Stimulated activated naive CD8-positive, alpha-beta T cell treated with anti-CD3 and anti-CD28 coated beads, Interleukin-15, amount 100 ng/mL, for 72 hours (primary cell): ENCODE data around the gene NPC2.

ENCODE experiments used
- ATAC-seq: fragments of 150-1000 bp; cut with Tn5 transposase; 2 replicates; pipeline ENCODE4 v1.10.0; 2021; ENCODE audit warnings: mild to moderate bottlenecking, moderate library complexity
- DNase-seq, 2 donors: peaks; one replicate each; pipeline ENCODE4 v3.0.0; 2021 to 2022
- H3K27ac Mint-ChIP-seq, 2 donors: one replicate each; pipeline ENCODE4 v1.8.0; 2022; ENCODE audit warnings: mild to moderate bottlenecking in 2 of 2, mixed read lengths in 2 of 2, moderate library complexity in 2 of 2
- H3K27me3 Mint-ChIP-seq: one replicate; pipeline ENCODE4 v1.8.0; 2022; ENCODE audit warnings: mixed read lengths
- H3K4me1 Mint-ChIP-seq: one replicate; pipeline ENCODE4 v1.8.0; 2022; ENCODE audit warnings: mild to moderate bottlenecking, mixed read lengths
- H3K4me3 Mint-ChIP-seq, 2 donors: one replicate each; pipeline ENCODE4 v1.8.0; 2022; ENCODE audit warnings: mild to moderate bottlenecking in 2 of 2, mixed read lengths in 2 of 2, moderate library complexity in 1 of 2
- H3K9me3 Mint-ChIP-seq, 2 donors: one replicate each; pipeline ENCODE4 v1.8.0; 2022; ENCODE audit warnings: mixed read lengths in 2 of 2

NPC2 gene

DNA sequence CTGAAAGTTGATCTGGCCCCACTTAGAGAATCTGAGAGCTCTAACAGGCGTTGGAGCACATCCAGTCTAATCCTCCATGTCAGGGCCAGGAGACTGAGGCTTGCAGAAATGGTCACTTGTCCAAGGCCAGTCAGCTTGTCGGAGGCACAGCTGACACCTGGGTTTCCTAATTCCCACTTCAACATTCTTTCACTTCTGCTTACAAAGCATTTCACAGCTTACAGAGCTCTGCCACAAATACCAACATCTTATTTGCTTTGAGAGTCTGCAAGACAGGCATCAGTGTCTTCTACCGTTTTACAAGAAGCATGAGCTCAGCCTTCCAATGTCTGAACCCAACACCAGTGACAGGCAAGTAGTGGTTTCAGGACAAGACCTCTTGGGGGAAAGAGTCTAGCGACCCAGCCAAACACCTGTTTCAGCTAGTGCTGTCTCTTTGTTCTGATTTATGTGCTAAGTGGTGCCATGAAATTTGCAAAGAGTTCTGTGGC lies 32.3 kb upstream of the NPC2 start:
- Mint-ChIP-seq H3K9me3 (no peaks in the 10 kb centered on the region), H3K27ac (no peak overlapping the region), H3K4me3 (no peak overlapping the region), H3K4me1 (no peaks in the 10 kb centered on the region), H3K27me3 (peaks cover 26% of the 10 kb centered on the region)
- ATAC-seq = no peak
- no peak for DNase-seq

DNA sequence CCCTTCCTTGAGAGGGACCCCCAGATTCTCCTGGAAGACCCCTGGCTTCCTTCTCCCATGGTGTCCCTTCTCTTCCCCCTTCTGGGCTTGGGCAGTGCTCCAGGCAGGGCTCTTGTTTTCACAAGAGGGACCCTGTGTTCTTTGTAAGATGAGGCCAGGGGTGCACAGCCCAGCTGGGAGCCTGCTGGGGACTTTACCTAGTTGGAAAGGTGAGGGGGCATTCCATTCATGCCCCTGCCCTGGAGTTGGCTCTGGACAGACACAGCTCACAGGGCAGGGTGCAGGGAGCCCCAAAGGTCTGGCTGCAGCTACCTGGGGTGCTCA lies 31.7 kb upstream of the NPC2 start:
- DNase-seq (no peak), ATAC-seq (no peak)
- Mint-ChIP-seq H3K9me3 (no peaks in the 10 kb centered on the region), H3K27ac (no peak overlapping the region), H3K4me3 (no peak overlapping the region), H3K4me1 (no peaks in the 10 kb centered on the region), H3K27me3 (peaks cover 26% of the 10 kb centered on the region)

DNA sequence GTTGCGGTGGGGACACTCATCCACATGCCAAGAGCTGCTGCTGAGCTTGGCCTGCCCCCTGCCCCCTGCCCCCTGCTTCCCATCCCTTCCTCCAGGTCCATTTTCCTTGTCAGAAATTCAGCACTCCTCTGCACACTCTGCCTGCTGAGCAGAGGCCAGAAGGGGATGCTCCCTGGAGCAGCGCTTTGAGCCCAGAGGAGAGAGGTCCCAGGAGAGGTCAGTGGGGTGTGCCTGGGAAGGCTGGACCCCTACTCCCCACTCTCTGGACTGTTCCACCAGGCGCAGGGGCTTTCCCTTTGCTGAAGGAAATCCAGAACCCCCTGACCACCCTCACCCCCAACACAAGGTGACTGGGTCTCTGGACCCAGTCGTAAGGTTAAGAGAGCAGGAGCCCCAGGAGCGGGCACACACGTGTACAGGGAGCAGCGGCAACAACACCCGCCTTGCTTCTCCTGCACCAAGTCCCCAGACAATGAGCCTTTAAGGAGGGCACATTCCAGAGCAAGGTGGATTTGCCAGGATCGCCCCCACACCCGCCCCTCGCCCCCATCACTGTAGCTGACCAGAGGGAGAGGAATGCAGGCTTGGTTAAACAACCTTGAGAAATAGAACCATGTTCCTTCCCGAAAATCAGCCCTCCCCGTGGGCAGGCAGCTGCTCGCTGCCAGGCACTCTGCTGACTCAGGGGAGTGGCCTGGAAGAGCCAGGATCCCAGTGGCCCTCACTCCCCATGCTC lies 31.1 kb upstream of the NPC2 start:
- DNase-seq = no peak
- no peaks in the 10 kb centered on the region for H3K9me3 Mint-ChIP-seq
- no peaks in the 10 kb centered on the region for H3K4me1 Mint-ChIP-seq
- peaks cover 26% of the 10 kb centered on the region for H3K27me3 Mint-ChIP-seq
- no peak overlapping the region for H3K4me3 Mint-ChIP-seq
- ATAC-seq = no peak
- no peak overlapping the region for H3K27ac Mint-ChIP-seq

- ATAC-seq (peak; percentile 27), DNase-seq (no peak)
- Mint-ChIP-seq H3K9me3 (no peaks in the 10 kb centered on the region), H3K4me3 (no peak overlapping the region), H3K27ac (peak overlapping the region in 1 of 2 donors; percentile 65), H3K27me3 (peaks cover 37% of the 10 kb centered on the region), H3K4me1 (no peaks in the 10 kb centered on the region)
These were observed 29.6 kb upstream of the NPC2 start for GRCh38 chr14:74522740-74523139.

DNA sequence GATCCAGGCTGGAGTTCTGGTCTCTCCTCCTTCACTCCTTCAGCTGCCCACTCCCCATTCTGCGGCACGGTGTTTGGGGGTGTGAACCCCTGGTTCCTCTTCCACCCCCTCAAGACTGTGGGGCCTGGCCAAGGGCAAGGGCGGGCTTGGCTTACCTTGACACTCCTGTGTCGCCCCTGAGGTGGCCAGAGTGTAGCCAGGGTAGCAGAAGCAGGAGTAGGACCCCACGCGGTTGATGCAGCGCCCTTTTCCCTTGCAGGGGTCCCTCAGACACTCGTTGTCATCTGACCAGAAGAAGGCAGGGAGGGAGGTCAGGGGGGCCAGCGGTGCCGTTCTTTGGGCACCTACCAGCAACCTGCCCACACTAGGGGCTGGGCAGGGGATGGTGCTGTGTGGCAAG lies 28.7 kb upstream of the NPC2 start:
- H3K27ac Mint-ChIP-seq = no peak overlapping the region
- no peak for DNase-seq
- no peak overlapping the region for H3K4me3 Mint-ChIP-seq
- no peak for ATAC-seq
- H3K4me1 Mint-ChIP-seq = no peaks in the 10 kb centered on the region
- H3K27me3 Mint-ChIP-seq = peaks cover 41% of the 10 kb centered on the region
- H3K9me3 Mint-ChIP-seq = no peaks in the 10 kb centered on the region

GRCh38 chr14:74519316-74520074 lies 26.4 kb upstream of the NPC2 start:
- Mint-ChIP-seq H3K4me3 (no peak overlapping the region), H3K4me1 (peaks cover 4% of the 10 kb centered on the region), H3K9me3 (no peaks in the 10 kb centered on the region), H3K27me3 (peaks cover 41% of the 10 kb centered on the region), H3K27ac (no peak overlapping the region)
- no peak for DNase-seq
- no peak for ATAC-seq

DNA sequence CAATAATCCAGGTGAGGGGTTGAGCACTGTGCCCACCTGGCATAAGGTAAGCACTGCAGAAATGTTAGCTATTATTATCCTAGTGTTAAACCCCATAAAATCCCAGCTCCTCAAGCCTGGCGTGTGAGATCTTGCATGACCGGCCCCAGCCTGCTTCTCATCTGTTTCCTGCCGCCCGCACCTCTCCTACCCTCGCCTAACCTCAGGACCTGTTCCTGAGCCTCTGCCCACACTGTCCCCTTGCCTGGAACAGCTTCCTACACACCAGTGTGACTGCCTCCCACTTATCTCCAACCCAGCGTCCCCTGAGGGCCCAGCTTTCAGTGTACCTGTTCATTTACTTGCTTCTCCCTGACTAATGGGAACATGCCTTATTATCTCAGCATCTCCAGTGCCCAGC lies 25.1 kb upstream of the NPC2 start:
- peaks cover 52% of the 10 kb centered on the region for H3K27me3 Mint-ChIP-seq
- H3K4me1 Mint-ChIP-seq = peaks cover 8% of the 10 kb centered on the region
- H3K4me3 Mint-ChIP-seq = no peak overlapping the region
- no peak overlapping the region for H3K27ac Mint-ChIP-seq
- DNase-seq = no peak
- H3K9me3 Mint-ChIP-seq = no peaks in the 10 kb centered on the region
- ATAC-seq = no peak

GRCh38 chr14:74517731-74518130 lies 24.6 kb upstream of the NPC2 start:
- H3K9me3 Mint-ChIP-seq = no peaks in the 10 kb centered on the region
- DNase-seq (no peak), ATAC-seq (no peak)
- no peak overlapping the region for H3K4me3 Mint-ChIP-seq
- H3K4me1 Mint-ChIP-seq = peaks cover 8% of the 10 kb centered on the region
- H3K27ac Mint-ChIP-seq = no peak overlapping the region
- peaks cover 54% of the 10 kb centered on the region for H3K27me3 Mint-ChIP-seq

DNA sequence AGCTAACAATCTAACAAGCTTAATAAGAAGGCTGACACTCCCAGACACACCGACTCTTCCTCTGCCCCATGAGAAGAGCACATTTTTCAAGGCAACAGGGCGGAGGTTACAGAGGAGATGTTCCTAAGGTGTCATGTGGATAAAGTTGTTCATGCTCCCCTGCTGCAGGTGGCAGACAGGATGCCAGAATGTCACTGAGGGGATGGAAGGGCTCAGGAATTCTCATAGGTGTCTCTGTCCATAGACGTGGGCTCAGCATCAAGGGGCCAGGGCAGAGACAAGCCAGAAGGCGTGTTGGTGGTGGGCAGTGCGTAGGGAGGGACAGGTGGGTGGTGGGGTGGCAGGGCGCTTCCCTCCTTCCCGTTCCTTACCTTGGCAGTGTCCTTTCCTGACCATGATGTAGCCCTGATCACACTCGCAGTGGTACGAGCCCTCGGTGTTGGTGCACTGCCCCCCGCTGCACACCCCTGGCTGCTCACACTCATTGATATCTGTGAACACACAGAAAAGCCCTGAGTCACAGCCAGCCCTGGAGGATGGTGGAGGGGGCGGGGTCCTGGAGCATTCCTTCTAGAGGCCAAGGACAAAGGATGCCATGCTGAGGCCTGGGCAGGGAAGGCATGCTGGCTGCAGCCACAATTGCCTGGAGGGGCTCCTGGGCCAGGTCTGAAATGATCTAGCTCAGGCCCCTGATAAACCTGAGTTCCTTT lies 23.5 kb upstream of the NPC2 start:
- Mint-ChIP-seq H3K9me3 (no peaks in the 10 kb centered on the region), H3K27me3 (peaks cover 65% of the 10 kb centered on the region), H3K4me1 (peaks cover 8% of the 10 kb centered on the region), H3K4me3 (no peak overlapping the region), H3K27ac (no peak overlapping the region)
- DNase-seq (no peak), ATAC-seq (no peak)

DNA sequence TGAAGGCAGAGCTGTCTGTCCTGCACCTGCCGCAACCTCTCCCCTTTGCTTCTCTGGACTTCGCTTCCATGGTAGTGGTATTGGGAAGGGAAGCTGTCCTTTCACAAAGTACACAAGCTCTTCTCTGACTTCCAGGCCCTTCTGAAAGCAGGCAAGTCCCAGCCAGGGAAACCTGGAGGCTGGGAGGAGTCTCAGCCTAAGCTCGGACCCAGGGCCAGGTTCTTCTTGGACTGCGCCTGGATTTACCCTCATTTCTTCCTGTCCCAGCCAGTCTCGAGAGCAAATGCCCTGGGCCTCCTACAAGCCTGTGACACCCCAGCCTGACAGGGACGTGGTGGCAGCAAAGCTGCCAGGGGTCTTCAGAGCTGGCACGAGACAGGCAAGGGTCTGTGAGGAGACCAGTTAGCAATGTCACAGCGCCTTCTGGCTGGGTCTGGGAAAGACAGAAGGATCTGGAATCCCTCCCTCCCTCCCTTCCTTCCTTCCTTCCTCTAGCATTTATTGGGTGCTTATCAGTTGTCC lies 22.8 kb upstream of the NPC2 start:
- ATAC-seq (no peak), DNase-seq (no peak)
- no peaks in the 10 kb centered on the region for H3K9me3 Mint-ChIP-seq
- no peak overlapping the region for H3K4me3 Mint-ChIP-seq
- peaks cover 72% of the 10 kb centered on the region for H3K27me3 Mint-ChIP-seq
- H3K27ac Mint-ChIP-seq = peak overlapping the region in 1 of 2 donors; percentile 53
- H3K4me1 Mint-ChIP-seq = peaks cover 8% of the 10 kb centered on the region

- H3K4me3 Mint-ChIP-seq = no peak overlapping the region
- no peak overlapping the region for H3K27ac Mint-ChIP-seq
- H3K9me3 Mint-ChIP-seq = no peaks in the 10 kb centered on the region
- no peak for DNase-seq
- H3K27me3 Mint-ChIP-seq = peaks cover 78% of the 10 kb centered on the region
- H3K4me1 Mint-ChIP-seq = peaks cover 8% of the 10 kb centered on the region
- no peak for ATAC-seq
These were observed 21.4 kb upstream of the NPC2 start for GRCh38 chr14:74514471-74514941.

DNA sequence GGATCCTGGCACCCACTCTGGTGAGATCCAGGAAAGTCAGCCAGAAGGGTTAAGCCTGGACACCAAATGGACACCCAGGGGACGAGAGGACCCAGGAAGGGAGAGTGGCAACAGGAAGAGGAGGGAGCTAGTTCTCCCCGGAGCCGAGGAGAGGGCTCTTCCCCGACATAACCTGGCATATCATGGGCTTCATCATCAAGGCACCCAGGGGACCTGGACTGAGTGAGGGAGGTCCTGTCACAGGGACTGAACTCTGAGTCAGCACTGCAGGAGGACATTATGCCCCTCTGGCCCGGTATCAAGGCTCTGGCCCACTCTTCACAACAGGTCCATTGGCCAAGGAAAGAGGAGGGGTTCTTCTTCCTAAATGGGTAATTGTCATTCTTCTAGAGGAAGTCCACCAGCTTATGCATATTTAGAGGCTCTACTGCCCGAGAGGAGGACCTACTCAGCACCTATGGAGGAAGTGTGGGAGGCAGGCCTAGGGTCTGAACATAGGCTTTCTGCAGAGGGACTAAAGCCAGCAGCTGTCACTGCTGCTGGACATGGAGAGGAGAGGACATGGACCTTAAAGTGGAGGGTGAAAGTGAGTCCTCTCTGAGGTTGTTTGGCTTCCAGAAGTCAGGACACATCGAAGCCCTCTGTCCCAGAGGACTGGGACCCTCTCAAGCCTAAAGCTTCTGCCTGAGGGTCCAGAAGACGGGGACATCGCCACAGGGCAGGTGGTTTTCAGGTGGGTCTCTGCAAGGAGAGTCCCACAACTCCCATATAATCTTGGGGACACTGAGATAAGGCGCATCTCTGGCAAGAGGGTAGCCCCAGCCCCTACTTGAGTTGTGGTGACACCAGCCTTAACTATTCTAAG lies 19.1 kb upstream of the NPC2 start:
- H3K27ac Mint-ChIP-seq = no peak overlapping the region
- no peaks in the 10 kb centered on the region for H3K9me3 Mint-ChIP-seq
- H3K4me3 Mint-ChIP-seq = no peak overlapping the region
- no peak for ATAC-seq
- DNase-seq = no peak
- peaks cover 72% of the 10 kb centered on the region for H3K27me3 Mint-ChIP-seq
- peaks cover 8% of the 10 kb centered on the region for H3K4me1 Mint-ChIP-seq

DNA sequence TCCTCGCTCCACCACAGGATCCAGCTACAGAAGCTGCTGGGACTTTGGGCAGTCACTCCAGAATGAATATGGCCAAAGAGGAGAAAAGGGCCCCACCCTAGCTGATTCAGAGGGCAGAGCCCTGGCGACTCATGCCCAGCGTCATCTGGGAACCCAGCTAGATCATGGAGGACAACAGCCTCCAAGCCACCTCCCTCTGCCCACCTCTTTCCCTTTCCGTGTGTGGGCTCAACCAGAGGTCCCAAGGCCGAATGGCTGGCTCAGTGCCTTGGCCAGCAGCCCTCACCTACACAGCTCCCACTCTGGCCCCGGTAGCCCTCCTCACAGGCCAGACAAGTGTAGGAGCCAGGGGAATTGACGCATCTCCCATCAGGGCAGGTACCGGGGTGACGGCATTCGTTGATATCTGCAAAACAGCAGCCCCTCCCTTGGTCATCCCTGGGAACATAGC lies 17.9 kb upstream of the NPC2 start:
- Mint-ChIP-seq H3K4me3 (no peak overlapping the region), H3K4me1 (peaks cover 15% of the 10 kb centered on the region), H3K27me3 (peaks cover 63% of the 10 kb centered on the region), H3K9me3 (no peaks in the 10 kb centered on the region), H3K27ac (peak overlapping the region in 1 of 2 donors; percentile 54)
- ATAC-seq = no peak
- no peak for DNase-seq

- H3K4me1 Mint-ChIP-seq = peaks cover 17% of the 10 kb centered on the region
- ATAC-seq = no peak
- no peaks in the 10 kb centered on the region for H3K9me3 Mint-ChIP-seq
- DNase-seq = no peak
- peaks cover 57% of the 10 kb centered on the region for H3K27me3 Mint-ChIP-seq
- no peak overlapping the region for H3K4me3 Mint-ChIP-seq
- H3K27ac Mint-ChIP-seq = no peak overlapping the region
These were observed 17.3 kb upstream of the NPC2 start for GRCh38 chr14:74510223-74510931.
